Amygdala (tissue), 56 donors: ENCODE results near the gene PRR23E.

ENCODE experiments used
- DNase-seq, 56 donors: peaks; one replicate each; lab custom pipeline; 2025; lab: John Stamatoyannopoulos, UW

Gene PRR23E

DNA sequence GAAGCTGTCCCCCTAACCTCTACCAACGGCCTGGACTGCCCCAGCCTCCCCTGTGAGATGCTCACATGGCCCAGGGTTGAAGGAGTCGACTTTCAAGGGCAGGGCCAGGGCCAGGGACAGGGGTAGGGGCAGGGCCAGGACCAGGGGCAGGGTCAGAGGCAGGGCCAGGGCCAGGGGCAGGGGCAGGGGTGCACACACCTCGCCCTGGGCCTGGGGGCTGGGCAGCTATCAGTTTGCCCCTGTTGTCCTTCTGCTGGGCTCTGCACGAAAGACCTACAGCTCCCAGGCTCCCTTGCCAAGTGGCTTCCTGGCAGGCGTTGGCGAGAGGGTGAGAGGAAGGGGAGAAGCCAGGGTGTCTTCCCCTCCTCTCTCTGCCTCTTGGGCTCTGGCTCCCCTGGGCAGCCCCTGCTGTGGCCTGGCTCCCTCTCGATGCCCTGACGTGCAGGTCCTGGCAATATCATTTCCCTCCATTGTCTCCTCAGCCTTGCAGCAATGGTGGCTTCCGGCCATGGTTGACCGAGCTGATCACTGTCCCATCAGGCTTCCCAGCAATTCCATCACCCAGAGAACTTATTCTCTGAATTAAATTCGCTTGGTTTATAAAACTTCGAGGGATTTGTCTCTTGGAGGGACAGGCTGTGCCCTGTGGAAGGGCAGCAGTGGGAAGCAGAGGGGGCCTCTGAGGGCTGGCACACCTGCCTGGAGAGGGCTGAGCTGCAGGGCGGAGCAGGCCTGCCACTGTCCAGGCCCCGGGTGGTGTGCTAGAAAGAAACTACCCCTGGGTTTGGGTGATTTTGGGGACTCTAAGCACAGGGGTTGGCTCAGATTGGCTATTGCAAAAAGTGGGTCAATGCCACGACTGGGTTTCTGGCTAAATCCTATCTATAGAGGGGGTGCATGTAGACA is 13.9 kb downstream of the PRR23E start:
- DNase-seq: no peak

DNA sequence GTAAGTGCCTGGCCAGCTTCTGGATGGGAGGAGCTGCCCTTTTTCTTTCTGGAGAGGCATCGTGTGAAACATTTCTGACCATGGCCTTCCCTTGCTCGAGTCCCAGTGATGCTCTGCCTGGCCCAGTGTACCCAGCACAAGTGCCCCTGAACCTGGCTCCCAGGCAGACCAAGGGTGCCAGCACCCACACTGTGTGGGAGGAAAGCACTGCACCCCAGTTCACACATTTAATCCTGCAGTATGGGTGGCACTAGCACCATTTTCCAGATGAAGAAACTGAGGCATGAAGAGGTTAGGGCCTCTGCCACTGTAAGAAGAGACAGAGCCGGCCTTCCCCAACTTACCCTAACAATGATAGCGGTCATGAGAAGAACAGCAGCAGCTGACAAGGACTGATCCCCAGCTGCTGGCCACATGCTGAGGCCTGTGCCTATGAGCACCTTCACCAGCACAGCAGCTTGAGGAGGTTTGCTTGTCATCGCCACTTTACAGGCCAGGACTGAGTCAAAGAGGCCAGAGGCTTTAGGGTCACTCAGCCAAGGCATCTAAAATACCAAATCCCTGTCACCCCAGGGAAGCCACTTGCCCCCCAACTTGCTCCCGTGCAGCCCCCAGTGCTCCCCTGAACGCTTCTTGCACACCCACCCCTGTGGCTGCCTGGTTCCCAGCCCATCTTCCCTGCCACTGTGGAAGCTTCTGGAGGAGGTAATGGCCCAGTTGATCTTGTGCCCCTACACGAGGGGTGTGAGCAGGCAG is 15.0 kb downstream of the PRR23E start:
- DNase-seq: no peak

DNA sequence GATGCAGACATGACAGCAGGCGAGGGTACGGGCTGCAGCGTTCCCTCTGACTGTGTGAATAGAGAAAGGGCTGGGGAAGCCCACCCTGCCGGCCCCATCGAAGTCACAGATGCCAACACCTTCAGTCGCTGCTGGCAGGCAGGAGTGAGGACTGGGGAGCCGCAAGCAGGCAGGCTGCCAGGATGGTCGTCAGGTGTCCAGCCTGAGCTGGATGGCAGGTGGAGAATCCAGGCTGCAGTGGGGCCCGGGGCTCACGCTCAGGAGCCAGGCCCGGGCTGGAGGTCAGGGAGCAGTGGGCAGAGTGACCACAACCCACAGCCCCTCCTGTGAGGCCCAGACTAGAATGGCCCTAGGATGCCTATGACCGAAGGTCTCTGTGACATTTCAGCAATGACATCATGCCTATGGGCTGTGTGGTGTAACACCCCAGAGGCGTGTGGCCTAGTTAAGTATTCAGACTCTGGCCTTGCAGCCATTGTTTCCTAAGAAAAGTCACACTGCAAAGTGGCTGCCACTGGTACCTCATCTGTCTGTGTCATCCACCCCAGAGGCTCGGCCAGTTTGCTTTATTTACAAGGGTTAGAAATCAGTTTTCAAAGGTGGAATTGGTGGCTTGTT is 15.7 kb downstream of the PRR23E start:
- DNase-seq: no peak

DNA sequence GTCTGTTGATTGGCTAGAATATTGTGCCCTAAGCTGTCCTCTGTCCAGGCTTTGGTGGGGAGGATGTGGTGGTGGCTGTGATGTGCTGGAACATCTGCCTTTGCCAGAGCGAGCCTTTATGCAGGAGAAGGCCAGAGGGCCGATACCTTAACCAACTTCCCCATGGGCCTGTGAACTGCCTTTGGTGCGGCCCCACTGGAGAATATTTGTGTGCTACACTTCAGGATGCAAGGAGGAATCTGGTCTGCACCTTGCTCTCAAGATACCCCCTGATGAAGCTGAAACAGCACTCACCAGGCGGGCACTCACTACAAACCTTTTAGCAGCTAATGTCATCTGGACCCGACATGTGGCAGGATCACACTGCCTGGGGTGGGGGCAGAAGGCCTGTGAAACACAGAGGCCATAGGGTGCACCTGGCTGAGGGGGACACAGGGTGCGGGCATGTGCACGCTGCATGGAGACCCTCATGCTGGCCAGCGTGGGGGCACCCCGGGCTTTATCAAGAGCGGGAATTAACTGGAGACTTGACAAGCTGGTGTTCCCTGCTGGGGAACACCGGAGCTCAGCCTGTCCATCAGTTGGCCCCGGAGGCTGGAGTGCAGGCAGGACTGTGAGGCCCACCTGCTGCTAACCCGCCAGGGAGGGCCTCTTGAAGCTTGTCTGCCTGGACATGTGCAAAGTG is 16.4 kb downstream of the PRR23E start:
- DNase-seq: no peak

DNA sequence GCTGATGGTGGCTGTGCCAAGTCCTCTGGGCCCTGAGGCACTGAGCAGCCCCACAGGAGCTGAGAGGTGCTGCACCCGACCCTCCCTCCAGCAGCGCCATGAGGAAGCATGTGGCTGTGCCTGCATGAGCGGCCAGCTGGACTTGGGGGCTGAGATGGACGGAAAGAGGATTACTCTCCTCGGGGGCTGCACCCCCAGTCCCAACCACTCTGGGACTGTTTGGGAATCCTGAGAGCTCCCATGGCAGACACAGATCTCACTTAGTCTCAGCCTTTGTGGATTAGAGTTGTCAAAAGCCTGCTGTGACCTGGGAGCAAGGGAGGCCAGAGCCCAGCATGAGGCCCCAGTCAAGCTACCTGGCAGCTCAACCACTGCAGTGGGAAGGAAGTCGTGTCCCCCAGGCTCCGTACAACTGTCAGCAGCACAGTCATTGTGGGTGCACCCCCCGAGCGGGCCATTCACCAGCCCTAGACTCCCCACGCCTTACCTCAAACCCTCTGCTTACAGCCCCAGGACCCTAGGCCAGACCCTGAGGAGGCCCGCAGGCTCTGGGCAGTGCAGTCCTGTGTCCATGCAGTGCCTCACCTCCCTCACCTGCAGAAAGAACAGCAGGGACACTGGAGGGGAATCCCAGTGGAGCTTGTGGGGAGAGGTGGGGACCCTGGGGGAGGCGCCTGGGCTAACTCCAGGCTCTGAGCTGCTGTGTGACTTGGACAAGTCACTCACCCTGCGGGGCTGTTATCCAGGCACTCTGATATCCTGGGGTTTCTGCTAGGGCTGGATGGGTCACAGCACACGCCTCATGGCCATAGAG is 17.1 kb downstream of the PRR23E start:
- DNase-seq: no peak

DNA sequence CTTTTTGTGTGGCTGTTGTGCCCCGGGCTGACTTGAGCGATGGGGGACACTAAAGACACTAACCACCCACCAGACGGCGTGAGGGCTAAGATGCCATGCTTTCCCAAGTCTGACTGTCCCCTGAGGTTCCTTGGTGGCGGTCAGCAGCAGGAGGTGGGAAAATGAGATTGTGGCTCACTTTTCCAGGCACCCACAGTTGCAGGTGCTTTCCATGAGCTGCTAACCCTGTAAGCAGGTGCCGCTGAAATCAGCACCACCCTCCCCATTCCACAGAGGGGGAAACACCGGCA is 17.7 kb downstream of the PRR23E start:
- DNase-seq: no peak

DNA sequence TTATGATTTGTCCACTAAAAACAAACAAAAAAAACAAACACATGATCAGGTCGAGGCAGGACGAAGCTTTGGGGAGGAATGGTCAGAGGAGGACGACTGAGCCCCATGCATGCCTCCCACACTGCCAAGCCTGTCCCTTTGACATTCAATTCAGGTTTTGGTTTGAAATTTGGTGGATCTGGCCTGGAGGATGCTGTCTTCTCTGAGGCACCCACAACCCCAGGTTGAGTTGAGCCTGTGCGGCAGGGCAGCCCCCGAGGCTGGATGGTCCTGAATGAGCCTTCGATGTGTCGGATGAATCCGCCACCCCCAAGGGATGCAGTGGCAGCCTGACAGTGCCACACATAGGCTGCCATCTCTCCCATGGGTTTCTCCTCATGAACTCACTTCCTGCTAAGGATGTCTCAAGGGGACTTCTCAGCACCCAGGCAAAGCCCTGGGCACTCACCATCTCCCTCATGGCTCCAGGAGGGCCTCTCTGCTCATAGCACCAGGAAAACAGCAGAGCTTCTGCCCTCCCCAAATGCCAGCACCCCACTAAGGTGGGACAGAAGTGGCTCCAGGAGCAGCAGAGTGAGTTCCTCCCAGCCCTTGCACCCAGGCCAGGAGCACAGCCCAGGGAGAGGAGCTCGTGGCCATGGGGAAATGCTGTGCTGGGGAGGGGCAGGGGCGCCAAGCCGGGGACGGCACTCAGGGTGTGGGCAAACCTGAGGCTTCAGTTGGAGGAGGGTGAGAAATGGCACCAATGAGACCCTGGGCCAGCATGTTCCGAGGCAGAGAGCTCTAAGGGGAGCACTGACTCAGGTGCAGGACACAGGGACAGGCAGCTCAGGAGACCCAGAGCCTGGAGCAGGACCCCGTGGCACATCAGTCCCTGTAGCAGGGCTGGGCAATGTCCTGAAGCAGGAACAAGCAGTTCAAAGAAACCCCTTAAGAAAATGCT is 18.5 kb downstream of the PRR23E start:
- no peak for DNase-seq

DNA sequence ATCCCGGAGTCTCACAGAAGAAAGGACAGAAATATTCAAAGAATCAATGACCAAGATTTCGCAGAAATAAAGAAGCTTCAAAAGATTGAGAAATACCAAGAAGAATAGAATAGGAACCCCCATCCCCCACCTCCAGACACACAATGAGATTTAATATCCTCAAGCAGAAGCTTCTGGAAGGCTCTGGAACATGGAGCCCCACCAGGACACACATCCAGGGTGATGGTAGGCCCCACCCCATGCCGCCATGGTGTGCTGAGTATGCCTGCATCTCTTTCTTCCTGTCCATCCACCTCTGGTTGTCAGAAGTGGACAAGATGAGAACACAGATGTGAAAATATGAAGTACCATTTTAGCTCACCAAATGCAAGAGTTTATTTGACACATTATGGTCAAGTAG is 19.3 kb downstream of the PRR23E start:
- no peak for DNase-seq

DNA sequence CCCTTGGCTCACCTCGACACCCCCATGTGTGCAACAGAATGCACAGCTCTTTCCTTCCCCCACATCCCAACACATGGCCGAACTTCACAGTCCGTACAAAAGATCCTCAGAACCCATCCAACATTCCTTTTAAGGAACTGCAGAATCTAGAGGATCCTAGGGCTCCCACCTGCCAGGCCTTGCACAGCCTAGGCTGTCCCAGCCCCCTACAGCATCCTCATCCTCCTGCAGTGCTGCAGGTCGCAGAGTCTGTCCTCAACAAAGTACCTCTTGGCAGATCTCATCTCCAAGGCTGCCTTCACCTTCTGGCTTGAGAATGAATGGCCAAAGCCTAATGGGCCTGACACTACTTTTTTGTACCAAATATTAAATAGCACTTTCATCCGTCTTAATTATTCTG is 19.8 kb downstream of the PRR23E start:
- DNase-seq: no peak

DNA sequence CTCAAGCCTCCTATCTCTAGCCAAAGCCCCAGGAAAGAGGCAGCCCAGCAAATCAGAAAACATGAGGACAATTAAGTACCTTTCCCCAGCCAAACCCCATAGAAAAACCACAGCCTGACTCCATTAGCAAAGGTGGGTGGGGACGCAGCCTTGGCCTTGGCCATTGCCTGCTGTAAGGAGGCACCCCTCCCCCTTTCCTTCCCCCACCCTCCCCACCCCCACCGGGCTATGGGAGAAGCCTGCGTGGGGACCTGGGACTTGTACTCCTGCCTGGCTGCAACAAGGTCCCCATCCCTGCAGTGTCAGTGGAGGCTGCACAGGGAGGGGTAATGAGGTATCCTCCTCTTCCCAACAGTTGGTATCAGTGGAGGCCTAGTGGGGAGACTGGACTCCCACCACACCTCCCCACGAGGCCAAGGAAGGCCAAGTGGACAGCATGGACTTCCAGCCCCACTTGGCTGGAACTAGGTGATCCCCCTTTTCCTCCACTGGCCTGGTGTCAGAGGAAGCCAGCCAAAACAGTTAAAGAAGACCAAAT is 20.5 kb downstream of the PRR23E start:
- no peak for DNase-seq

DNA sequence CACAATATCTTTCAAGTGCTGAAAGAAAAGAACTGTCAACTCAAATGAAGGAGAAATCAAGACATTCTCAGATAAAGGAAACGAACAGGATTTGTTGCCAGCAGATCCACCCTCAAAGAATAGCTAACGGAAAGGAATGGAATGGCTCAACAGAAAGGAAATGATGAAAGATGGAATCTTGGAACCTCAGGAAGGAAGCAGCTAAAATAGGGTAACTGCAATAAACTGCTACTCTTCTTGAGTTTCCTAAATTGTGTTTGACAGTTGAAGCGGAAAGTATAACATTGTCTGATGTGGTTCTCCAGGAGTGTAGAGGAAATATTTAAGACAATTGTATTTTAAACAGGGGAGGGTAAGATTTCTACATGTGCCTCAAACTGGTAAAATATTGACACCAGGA is 22.0 kb downstream of the PRR23E start:
- no peak for DNase-seq

DNA sequence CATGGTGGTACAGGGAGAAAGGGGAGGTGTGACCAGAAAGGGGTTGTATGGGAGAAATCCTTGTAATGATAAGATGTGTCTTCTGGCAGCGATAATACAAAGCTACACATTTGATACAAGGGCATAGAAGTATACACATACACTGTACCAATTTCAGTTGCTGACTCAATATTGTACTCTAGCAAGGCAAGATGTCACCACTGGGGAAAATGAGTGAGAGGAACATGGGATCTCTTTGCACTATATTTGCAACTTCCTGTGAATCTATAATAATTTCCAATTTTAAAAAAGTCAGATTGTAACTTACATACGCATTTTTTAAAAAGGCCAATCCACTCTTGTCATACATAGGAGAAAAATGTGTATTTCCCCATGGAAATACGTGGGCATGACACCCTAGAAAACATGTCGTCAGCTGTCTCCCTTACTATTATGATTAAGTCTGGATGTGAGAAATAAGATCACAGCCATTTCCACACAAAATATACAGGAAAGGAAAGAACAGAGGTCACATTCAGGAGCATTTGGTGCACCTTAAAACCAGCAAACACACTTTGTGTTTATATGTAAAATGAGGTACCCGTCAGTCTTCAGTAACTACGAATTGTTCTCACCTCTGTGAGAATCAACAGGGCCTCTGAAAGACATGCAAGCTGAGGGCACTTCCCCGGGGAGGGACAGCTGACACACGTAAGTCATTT is 22.9 kb downstream of the PRR23E start:
- DNase-seq: no peak

DNA sequence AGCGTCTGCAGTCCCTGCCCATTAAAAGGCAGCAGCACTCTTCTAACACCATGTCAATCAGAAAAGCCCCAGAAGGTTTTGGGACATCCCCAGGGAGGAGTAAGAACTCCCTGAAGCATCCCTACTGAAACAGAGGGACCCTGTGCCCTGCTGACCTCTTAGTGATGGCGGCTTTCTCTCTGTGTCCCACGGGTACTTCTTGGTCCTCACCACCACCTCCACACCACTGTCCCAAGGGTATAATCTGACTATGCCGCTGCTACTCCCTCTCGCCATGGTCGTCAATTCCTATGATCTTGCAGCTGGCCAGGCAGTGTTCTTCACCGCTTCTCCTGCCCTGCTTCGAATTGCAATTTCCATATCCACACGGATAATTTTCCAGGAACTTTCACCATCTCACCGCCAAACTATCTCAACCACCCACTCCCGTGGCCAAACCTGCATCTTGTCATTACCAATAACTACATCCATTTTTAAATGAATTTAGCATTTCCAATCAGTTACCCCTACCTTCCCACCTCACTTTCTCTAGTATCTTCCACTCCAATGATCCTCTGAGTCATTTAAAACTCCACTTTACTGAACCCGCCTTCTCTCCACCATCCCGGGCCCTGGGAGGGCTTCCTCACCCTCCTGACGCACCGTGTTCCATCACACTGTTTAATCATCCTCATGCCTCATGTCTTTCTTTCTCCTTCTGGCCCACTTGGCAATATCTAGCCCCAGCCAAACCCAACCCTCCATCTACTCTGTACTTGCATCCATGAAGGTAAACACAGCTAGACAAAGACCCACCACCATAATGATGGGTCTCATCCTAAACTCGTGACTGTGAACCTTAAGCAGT is 23.7 kb downstream of the PRR23E start:
- DNase-seq: no peak

DNA sequence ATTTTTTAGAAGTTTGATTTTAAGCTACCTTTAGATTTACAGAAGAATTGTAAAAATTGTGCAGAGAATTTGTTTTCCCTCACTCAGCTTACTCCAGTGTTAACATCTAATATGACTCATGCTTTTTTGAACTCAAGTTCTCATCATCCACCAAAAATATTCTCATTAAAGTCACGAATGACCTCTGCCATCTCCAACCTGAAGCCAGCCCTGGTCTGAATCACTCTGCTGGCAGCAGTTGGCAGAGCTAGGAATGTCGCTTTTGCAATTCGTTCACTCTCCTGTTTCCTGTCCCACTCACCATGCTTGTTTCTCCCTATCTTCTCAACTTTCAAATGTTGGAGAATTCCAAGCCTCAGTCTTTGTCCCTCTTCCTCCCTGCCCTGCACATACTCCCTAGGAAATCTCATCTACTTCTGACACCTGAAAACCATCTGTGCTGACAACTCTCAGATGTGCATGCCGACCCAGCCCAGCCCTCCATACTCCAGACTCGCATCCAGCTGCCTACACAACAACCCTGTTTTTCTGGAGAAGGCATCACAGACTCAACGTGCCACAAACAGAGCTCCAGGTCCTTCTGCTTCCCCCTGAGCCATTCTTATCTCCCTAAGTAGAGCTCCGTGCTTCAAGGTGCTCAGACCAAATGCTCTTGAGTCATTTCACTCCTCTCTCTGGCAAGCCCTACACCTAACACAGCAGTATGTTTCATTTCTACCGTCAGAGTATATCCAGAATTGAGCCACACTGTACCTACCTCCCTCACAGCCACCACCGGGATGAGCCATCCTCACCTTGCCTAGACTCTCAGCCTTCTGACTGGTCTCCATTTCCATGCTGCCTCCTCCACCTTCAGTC is 24.9 kb downstream of the PRR23E start:
- no peak for DNase-seq

DNA sequence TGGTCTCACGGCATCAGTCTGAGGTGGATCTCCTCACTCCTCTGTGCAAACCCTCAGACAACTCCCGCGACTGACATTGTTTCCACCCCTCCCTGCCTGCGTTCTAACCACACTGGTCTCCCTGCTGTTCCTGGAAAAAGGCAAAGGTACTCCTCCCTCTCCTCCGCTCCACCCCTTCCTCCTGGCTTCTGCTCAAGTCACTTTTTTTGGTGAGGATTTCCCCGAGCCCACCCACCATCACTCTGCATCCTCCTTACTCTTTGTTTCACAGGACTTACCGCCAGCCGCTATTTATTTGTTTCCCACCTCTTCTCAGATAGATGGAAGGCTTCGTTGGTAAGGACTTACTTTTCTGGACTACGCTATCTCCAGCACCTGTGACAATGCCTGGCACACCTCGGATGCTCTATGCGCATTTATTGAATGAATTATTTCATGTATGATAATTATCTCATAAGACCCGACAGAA is 25.6 kb downstream of the PRR23E start:
- DNase-seq: no peak

DNA sequence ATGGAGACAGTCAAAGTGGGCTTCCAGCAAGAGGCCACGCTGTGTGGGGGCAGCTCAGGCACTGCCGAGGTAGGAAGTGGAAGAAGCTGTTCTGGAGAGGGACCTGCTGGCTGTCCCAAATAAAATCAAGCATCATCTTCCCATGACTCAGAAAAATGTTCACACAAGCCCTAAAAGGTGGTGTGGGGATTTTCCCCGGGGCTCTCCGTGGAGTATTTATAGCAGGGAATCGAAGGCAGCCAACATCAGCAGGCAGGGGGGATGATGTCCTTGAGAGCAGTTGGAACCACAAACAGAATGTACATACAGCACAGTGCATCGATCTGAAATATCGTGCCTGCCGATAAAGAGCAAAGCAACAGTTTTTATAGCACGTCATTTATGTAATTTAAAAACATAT is 27.6 kb downstream of the PRR23E start:
- DNase-seq: no peak
